CD14-positive monocyte (primary cell): Measurements from ENCODE around the gene CDC42EP3. TPM values are rescaled to one million over a fixed set of nuclear protein-coding genes. Genes with fewer than 3 reads are reported as not detected.

Experiments used
- DNase-seq, 3 donors: peaks; one replicate each; pipeline ENCODE4 v3.0.0-alpha.2; 2011 to 2022
- H2AFZ ChIP-seq: 2 replicates; pipeline ENCODE4 v1.6.0; 2012; ENCODE audit warnings: mild to moderate bottlenecking, low read depth, low read length, inconsistent platforms; ENCODE audit not compliant: insufficient read depth, poor library complexity, severe bottlenecking
- H3K27ac ChIP-seq, 2 donors: 1 replicate in 1 of 2; 2 replicates in 1 of 2; pipeline ENCODE4 v1.5.1; 2012 to 2013; ENCODE audit warnings: low read length in 2 of 2, control low read depth in 1 of 2, inconsistent platforms in 1 of 2, low read depth in 1 of 2, mild to moderate bottlenecking in 1 of 2
- H3K27me3 ChIP-seq, 2 donors: one replicate each; pipeline versions ENCODE4 v1.6.0 to v1.6.1; 2011 to 2013; ENCODE audit warnings: low read length in 2 of 2; ENCODE audit not compliant: control insufficient read depth in 2 of 2, insufficient read depth in 2 of 2
- H3K36me3 ChIP-seq, 2 donors: replicated peaks in 1 of 2; 1 replicate in 1 of 2; 2 replicates in 1 of 2; pipeline versions ENCODE4 v1.5.1 to v1.6.1; 2012 to 2013; ENCODE audit warnings: low read length in 2 of 2, control low read depth in 1 of 2, inconsistent platforms in 1 of 2, mild to moderate bottlenecking in 1 of 2; ENCODE audit not compliant: insufficient read depth in 2 of 2, control insufficient read depth in 1 of 2
- H3K4me1 ChIP-seq, 2 donors: 1 replicate in 1 of 2; 2 replicates in 1 of 2; pipeline versions ENCODE4 v1.5.1 to v1.6.1; 2012 to 2013; ENCODE audit warnings: low read length in 2 of 2, control low read depth in 1 of 2, inconsistent platforms in 1 of 2, mild to moderate bottlenecking in 1 of 2, moderate library complexity in 1 of 2; ENCODE audit not compliant: insufficient read depth in 2 of 2, control insufficient read depth in 1 of 2
- H3K4me2 ChIP-seq: replicated peaks from 2 replicates; pipeline ENCODE3; 2012; ENCODE audit warnings: low read length, moderate library complexity, mild to moderate bottlenecking; ENCODE audit not compliant: poor library complexity, severe bottlenecking; ENCODE audit errors: extremely low read depth
- H3K4me3 ChIP-seq, 3 experiments: fragments of 200-600 bp in 1 of 3; sonication (generic) in 1 of 3; replicated peaks in 1 of 3; 1 replicate in 2 of 3; 2 replicates in 1 of 3; pipeline ENCODE4 v1.5.1; 2011 to 2013; ENCODE audit warnings: low read length in 3 of 3, mild to moderate bottlenecking in 3 of 3, control low read depth in 2 of 3, low read depth in 2 of 3, inconsistent platforms in 1 of 3, moderate library complexity in 1 of 3
- H3K79me2 ChIP-seq: 2 replicates; pipeline ENCODE4 v1.6.0; 2012; ENCODE audit warnings: mild to moderate bottlenecking, control low read depth, inconsistent platforms, low read length, moderate library complexity; ENCODE audit not compliant: insufficient read depth
- H3K9ac ChIP-seq: 2 replicates; pipeline ENCODE4 v1.6.0; 2017; ENCODE audit warnings: low read length, mild to moderate bottlenecking; ENCODE audit not compliant: insufficient read depth, poor library complexity, severe bottlenecking
- H3K9me3 ChIP-seq, 2 donors: replicated peaks in 1 of 2; 1 replicate in 1 of 2; 2 replicates in 1 of 2; pipeline versions ENCODE4 v1.5.1 to v1.6.1; 2012 to 2013; ENCODE audit warnings: low read length in 2 of 2, control low read depth in 1 of 2; ENCODE audit not compliant: control insufficient read depth in 1 of 2, insufficient read depth in 1 of 2
- H4K20me1 ChIP-seq: 2 replicates; pipeline ENCODE4 v1.6.0; 2012; ENCODE audit warnings: mild to moderate bottlenecking, low read length, control low read depth, moderate library complexity; ENCODE audit not compliant: insufficient read depth
- H3K27ac Mint-ChIP-seq, 7 donors: one replicate each; pipeline ENCODE4 v1.8.0; 2020; ENCODE audit warnings: mild to moderate bottlenecking in 7 of 7, mixed read lengths in 7 of 7, moderate library complexity in 6 of 7, inconsistent platforms in 2 of 7
- H3K27me3 Mint-ChIP-seq, 3 donors: one replicate each; pipeline ENCODE4 v1.8.0; 2021 to 2022; ENCODE audit warnings: low read depth in 3 of 3, mild to moderate bottlenecking in 3 of 3, mixed read lengths in 3 of 3, moderate library complexity in 3 of 3, inconsistent platforms in 1 of 3
- H3K36me3 Mint-ChIP-seq, 2 donors: one replicate each; pipeline ENCODE4 v1.8.0; 2020; ENCODE audit warnings: mixed read lengths in 2 of 2, inconsistent platforms in 1 of 2, mild to moderate bottlenecking in 1 of 2
- H3K4me1 Mint-ChIP-seq: one replicate; pipeline ENCODE4 v1.8.0; 2020; ENCODE audit warnings: mild to moderate bottlenecking, mixed read lengths
- H3K4me3 Mint-ChIP-seq, 2 donors: one replicate each; pipeline ENCODE4 v1.8.0; 2020; ENCODE audit warnings: mild to moderate bottlenecking in 2 of 2, mixed read lengths in 2 of 2, moderate library complexity in 1 of 2
- H3K9me3 Mint-ChIP-seq, 7 donors: one replicate each; pipeline ENCODE4 v1.8.0; 2020 to 2022; ENCODE audit warnings: mixed read lengths in 7 of 7, mild to moderate bottlenecking in 6 of 7, moderate library complexity in 6 of 7, inconsistent platforms in 2 of 7
- CTCF ChIP-seq: fragments of 200-600 bp; IDR thresholded peaks from one replicate; pipeline ENCODE4 v1.8.0; 2022; ENCODE audit warnings: antibody characterized with exemption, mild to moderate bottlenecking
- WGBS: methylation state at CpG from one replicate; pipeline ENCODE4 v1.1.5; 2013; ENCODE audit warnings: missing lambda C conversion rate; ENCODE audit not compliant: insufficient coverage; 5-methylcytosine and 5-hydroxymethylcytosine counted together
- intact Hi-C, 2 donors: fragments of 100-400 bp; cut with micrococcal nuclease; formaldehyde crosslinking; loops; one replicate each; pipeline versions ENCODE4 v1.15.0 to v1.15.1; 2023
- polyA plus RNA-seq, 3 donors: library from polyadenylated mRNA; depleted of rRNA in 1 of 3; unstranded in 2 of 3; stranded (reverse) in 1 of 3; fragments of 300-500 nt in 2 of 3; fragments of >200 nt in 1 of 3; fragmentation: Illumina TruSeq in 2 of 3; gene quantifications; 1 replicate in 2 of 3; 2 replicates in 1 of 3; pipeline ENCODE4 v1.2.3, GENCODE V29; 2012 to 2021

Gene CDC42EP3
- polyA plus RNA-seq, 3 donors = 179 to 272 (median 249) TPM

GRCh38 chr2:37639631-37640030, 31.8 kb downstream of the CDC42EP3 start:
- intact Hi-C loops = loop anchor here in 1 of 2 donors (5.0 to 10.0 kb wide), 3 partner anchors 33 to 185 kb away; partner anchors contain the start of gene CDC42EP3
- H3K9me3 Mint-ChIP-seq = peaks cover 0 to 4% (median 0%) of the 10 kb centered on the region in 7 donors
- H3K4me3 Mint-ChIP-seq = no peak overlapping the region
- Histone ChIP-seq H3K79me2 (peaks cover 36% of the 10 kb centered on the region), H3K9ac (no peak overlapping the region), H3K4me2 (no peak overlapping the region), H3K27me3 (no peaks in the 10 kb centered on the region), H3K9me3 (no peaks in the 10 kb centered on the region), H3K36me3 (peaks cover 19 to 37% of the 10 kb centered on the region in 2 donors), H2AFZ (no peak overlapping the region), H3K27ac (peak overlapping the region in 1 of 2 donors; percentile 37), H3K4me1 (peaks cover 57 to 60% of the 10 kb centered on the region in 2 donors), H3K4me3 (no peak overlapping the region), H4K20me1 (peaks cover 32% of the 10 kb centered on the region)
- H3K4me1 Mint-ChIP-seq = peaks cover 65% of the 10 kb centered on the region
- 100% methylated on average over 1 of the region's 3 CpGs for WGBS
- H3K36me3 Mint-ChIP-seq = peaks cover 47 to 48% of the 10 kb centered on the region in 2 donors
- peaks cover 0 to 4% (median 2%) of the 10 kb centered on the region in 3 donors for H3K27me3 Mint-ChIP-seq
- TF ChIP-seq CTCF = no peak
- peak overlapping the region in 6 of 7 donors; percentile 37 to 99 (median 61) for H3K27ac Mint-ChIP-seq
- DNase-seq = no peak

- intact Hi-C loops = loop anchor here in 1 of 2 donors (5.0 to 10.0 kb wide), 3 partner anchors 33 to 186 kb away; partner anchors contain the start of gene CDC42EP3
- peaks cover 57 to 60% of the 10 kb centered on the region in 2 donors for H3K4me1 ChIP-seq
These were observed 32.5 kb downstream of the CDC42EP3 start for GRCh38 chr2:37638973-37639372.

More at GRCh38 chr2:37638973-37639372, 32.5 kb downstream of the CDC42EP3 start:
- H3K9ac ChIP-seq = no peak overlapping the region
- H3K27ac ChIP-seq = peak overlapping the region in 1 of 2 donors; percentile 37
- H3K4me3 ChIP-seq = no peak overlapping the region
- H2AFZ ChIP-seq = no peak overlapping the region
- H3K4me2 ChIP-seq = no peak overlapping the region
- no peak for TF ChIP-seq CTCF
- WGBS = 100% methylated on average over 1 of the region's 3 CpGs
- H3K27ac Mint-ChIP-seq = peak overlapping the region; percentile 10 to 99 (median 55)
- H3K36me3 ChIP-seq = peaks cover 13 to 30% of the 10 kb centered on the region in 2 donors
- no peaks in the 10 kb centered on the region for H3K27me3 ChIP-seq
- peaks cover 0 to 4% (median 0%) of the 10 kb centered on the region in 7 donors for H3K9me3 Mint-ChIP-seq
- peaks cover 25% of the 10 kb centered on the region for H4K20me1 ChIP-seq
- peaks cover 0 to 4% (median 2%) of the 10 kb centered on the region in 3 donors for H3K27me3 Mint-ChIP-seq
- no peaks in the 10 kb centered on the region for H3K9me3 ChIP-seq
- peaks cover 43 to 45% of the 10 kb centered on the region in 2 donors for H3K36me3 Mint-ChIP-seq
- DNase-seq = no peak
- peaks cover 29% of the 10 kb centered on the region for H3K79me2 ChIP-seq
- H3K4me1 Mint-ChIP-seq = peaks cover 65% of the 10 kb centered on the region
- no peak overlapping the region for H3K4me3 Mint-ChIP-seq
